HG03095 (cell line): ENCODE data around the gene PAM.
A peak's percentile ranks its signal among the peaks of the same experiment; 100 is the strongest.

Source experiments
- ATAC-seq: cut with Tn5 transposase; IDR thresholded peaks from one replicate; pipeline ENCODE4 v1.9.1; 2021; ENCODE audit warnings: moderate library complexity; ENCODE audit not compliant: unreplicated experiment

The PAM gene

DNA sequence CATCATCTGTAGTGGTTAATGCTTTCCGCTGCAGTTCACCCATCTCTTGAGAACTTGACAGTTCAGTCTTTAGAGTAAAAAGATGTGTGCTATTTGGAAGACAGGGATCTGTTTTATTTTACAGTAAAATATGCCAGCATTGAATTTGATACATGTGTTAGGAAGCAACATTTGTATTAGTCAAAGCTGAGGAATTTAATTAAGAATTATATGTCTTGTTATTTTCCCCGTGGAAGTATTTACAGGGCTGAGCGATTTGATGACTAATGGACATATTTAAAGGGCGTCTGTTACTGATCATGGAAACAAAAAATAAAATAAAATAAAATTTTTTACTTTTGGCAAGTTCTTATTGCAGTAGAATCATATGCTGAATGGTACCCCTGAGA is 101.3 kb downstream of the PAM start:
- no peak for ATAC-seq

GRCh38 chr5:102857076-102857818 is 102.1 kb downstream of the PAM start:
- no peak for ATAC-seq

- ATAC-seq, result no peak
Observed at GRCh38 chr5:102858221-102858620, 103.1 kb downstream of the PAM start.

GRCh38 chr5:102858808-102859207 is 103.7 kb downstream of the PAM start:
- no peak for ATAC-seq

GRCh38 chr5:102860035-102860434 is 104.9 kb downstream of the PAM start:
- no peak for ATAC-seq

GRCh38 chr5:102863058-102863457 is 108.0 kb downstream of the PAM start:
- ATAC-seq, result no peak

- ATAC-seq, result no peak
Observed at GRCh38 chr5:102863764-102864560, 108.9 kb downstream of the PAM start.

DNA sequence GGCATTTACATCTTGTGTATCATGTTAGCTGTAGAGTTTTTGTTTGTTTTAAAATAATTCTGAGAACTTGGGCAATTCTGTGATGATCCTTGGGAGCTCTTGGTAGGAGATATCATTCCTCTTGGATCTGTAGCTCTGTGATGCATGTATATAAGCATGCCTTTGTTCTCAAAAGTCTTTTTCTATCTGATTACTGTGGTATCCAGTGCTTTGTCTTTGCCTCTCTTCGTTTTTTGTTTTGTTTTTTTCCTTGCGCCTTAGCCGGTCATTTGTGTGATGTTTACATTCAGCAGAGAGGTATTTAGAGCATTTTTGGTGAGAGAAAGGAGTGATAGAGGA is 110.0 kb downstream of the PAM start:
- ATAC-seq, result no peak

DNA sequence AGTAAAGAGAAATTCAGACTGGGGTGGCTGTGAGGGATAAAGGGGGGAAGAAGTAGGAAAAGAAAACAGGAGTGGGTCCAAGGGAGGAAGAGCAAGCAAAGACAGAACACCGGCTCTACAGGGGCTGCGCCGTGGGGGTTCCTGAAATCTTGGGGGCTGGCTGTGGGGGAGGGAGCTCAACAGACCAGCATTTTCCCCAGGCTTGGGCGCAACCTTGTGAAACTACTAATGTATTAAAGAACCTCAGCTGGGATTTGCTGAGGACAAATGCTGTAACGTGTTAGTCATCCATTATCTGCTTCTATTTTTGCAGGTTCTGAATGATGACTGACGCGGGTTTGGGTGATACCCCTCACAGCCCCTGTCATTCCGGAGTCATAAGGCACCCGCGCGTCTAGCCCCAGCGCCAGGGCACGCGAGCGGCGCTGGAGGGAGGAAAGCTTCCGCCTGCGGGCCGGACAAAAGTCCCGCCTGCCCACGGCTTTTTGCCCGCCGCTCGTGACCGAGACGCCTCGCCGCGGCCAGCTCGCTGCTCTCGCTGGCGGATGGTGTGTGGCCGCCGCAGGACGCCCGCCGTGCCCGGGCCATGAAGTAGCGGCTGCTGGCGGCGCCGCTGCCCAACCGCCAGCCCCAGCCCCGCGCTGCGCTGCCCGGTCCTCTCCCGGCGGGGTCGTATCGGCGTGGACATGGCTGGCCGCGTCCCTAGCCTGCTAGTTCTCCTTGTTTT is 110.6 kb downstream of the PAM start:
- ATAC-seq, result peak; percentile 68

DNA sequence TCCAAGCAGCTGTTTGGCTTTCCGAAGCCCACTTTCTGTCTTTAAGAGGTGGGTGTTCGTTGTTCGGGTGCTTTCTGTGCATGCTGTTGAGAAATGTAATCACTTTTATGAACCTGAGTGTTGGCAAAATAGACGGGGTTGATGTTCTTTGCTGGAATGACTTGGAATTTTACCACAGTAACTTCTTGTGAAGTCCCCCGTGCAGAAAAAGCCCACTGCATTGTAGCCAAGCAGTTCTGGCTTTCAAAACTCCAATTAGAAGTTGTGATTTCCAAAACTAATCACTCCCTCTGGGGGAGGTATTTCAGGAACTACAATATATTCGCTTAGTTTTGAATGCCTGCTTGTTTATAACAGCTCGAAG is 111.1 kb downstream of the PAM start:
- ATAC-seq, result no peak

GRCh38 chr5:102867992-102868662 is 113.0 kb downstream of the PAM start:
- no peak for ATAC-seq

DNA sequence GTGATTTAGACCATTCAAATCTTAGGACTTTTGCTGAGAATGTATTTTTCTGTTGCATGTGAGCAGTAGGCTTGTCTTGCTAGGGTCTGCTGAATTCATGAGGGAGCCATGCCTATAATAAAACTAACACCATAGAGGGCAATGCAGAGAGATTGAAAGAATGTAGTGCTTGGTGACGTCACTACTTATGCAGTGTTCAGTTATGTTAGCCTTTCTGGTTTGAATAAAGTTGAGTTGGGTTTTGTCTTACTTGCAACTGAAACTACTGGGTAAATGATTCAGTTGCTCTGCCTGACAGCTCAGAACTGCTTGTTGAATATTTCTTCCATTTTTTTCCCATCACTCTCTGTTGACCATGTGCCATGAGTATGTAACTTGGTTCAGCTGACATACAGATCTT is 114.1 kb downstream of the PAM start:
- no peak for ATAC-seq

- no peak for ATAC-seq
Observed at GRCh38 chr5:102873379-102873932, 118.4 kb downstream of the PAM start.

- ATAC-seq, result no peak
Observed at GRCh38 chr5:102874054-102874453, 118.9 kb downstream of the PAM start.

- ATAC-seq, result no peak
Observed at GRCh38 chr5:102875721-102876123, 120.6 kb downstream of the PAM start.

DNA sequence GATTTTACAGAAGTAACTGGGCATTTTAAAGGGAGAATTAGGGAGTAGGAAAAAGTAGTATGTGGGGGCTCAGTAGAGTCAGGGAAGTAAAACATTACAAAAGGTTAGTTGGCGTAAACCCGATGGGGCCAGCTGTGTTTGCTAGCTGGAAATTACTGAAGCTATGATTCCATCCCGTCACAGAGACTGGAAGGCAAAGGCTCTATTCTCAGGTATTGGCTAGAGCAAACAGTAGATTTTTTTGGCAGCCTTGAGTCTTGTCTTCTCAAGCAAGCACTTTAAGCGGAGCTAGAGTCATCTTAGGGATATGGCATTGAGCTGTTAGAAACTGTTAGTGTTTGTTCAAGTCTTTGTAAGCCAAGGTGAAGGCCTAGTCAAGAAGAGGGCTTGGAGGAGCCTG is 121.5 kb downstream of the PAM start:
- no peak for ATAC-seq

- ATAC-seq, result no peak
Observed at GRCh38 chr5:102879741-102880140, 124.6 kb downstream of the PAM start.

DNA sequence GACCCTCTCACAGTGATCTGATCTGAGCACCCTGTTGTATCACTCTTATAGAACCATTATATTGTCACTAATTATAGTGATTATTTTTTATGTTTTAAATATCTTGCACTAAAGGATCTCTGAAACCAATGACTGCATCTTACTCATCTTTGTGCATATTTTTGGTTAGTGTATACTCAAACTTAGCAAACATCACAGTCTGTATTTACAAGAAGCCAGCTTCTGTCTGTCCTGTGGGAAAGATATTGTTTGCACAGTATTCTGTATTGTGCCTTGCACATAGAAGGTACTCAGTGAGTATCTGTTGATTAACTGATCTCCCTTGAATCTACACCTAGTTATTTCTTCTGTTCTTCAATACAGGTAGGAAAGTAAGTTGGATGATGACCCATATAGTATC is 131.5 kb downstream of the PAM start:
- ATAC-seq, result no peak

DNA sequence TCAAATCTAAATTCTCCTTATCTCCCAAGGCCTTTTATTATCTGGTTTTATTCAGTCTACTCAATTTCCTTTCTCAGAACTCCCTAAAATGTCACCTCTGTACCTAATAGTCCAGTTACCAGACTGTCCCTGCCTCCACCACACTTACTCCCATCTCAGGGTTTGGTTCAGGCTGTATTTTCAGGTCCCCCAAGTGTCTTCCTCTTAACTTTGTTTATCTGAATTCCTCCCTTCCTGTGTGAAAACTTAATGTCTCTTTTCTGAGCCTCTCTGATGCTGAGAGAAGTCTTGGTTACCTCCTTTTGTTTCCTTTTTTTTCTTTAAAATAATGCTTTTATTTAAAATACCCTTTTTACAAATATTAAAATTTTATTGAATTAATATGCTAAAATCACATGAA is 133.4 kb downstream of the PAM start:
- ATAC-seq, result no peak

DNA sequence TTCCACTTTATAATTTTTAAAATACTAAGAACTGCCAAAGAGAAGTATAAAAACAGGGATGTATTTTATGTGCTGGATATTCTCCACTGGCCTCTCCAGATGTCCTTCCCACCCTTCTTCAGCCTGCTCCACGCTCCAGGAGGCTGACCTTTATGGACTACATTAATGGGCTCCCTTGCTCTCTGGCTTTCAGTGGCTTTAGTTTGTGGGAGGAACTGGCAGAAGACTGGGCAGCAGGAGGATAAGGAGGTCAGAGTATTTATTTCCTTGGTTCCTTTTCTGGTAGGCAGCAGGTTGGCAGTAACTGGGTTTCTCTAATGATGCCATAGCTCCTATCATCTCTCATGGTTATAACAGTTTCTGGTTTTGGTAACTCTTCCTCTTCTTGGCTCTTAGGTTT is 133.9 kb downstream of the PAM start:
- no peak for ATAC-seq

- no peak for ATAC-seq
Observed at GRCh38 chr5:102890133-102890532, 135.0 kb downstream of the PAM start.
